HG02678 (cell line): ENCODE measurements around the gene NOL6.
"Not testable (repeated sequence)": the region's sequence is repeated elsewhere in the genome, so short reads cannot be mapped to it uniquely, and the experiment has no call there.

Experiments used
- ATAC-seq: cut with Tn5 transposase; IDR thresholded peaks from one replicate; pipeline ENCODE4 v1.9.1; 2021; ENCODE audit warnings: mild to moderate bottlenecking, moderate library complexity; ENCODE audit not compliant: unreplicated experiment

Gene NOL6

DNA sequence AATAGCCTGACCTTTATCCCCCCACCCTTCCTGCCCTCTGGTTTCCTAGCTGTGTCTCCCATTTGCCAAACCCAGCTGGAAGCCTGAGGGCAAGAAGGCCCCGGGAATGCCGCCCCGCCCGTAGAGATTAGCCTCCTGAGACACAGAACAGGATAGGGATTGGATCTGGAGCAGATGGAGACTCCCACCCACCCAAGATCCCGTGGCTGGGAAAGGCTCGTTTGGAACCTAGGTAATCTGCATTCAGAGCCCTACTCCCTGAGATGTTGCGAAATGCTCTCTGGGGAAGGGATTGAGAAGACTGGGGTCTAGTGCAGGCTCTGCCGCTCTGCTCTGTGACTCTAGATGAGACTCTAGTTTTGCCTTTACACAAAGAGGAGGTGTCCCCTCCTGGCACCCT lies 37.3 kb downstream of the NOL6 start:
- ATAC-seq = no peak

DNA sequence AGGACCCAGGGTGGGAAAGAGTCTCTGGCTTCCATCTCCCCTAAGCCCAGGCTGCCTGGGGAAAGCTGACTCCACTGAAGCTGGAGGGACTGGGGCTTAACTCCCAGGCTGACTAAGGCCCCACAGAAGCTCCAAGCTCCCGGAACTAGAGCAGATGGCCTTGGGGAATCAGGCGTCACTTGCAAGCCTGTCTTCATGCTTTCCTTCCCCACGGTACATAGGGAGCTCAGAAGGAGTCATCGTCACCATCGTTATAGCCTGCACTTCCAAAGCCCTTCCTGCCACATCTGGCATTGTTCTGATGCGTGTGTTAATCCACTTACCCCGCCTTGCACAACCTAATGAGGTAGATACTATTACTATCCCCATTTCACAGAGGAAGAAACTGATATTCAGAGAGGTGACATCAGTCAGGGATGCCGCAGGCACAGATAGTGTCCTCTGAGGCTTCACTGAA lies 37.9 kb downstream of the NOL6 start:
- no peak for ATAC-seq

DNA sequence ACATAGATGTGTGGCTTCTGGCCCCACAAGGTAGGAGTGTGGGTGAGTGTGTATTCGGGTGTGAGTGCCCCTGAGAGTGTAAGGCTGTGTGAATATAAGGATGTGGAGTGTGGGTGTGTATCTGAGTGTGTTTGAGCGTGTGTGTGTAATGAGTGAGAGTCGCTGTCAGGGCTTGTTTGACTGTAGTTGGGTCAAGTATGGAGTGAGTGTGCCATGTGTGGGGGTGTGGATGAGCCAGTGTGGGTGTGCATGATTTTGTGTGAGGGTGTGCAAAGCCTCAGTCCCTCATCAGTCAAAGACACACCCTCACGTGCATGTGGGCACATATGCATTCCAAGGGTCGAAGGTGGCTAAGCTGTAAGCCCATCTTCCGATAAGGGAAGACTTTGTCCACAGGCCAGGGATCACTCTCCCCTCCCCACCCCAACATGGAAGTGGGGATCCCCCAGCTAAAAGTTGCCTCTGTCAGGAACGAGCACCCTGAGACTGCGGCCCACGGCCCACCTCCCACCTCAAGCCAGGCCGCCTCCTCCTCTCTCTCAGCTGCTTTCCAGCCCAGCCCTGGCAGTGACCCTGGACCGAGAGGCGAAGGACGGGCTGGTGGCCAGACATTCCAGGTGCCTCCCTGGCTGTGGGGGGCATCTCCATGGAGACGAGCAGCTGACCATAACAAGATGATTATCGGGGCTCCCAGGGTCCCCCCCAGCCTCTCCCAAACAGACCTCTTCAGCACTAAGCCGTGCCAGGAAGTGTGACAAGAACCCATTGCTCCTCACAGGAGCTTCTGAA lies 39.2 kb downstream of the NOL6 start:
- ATAC-seq = no peak

DNA sequence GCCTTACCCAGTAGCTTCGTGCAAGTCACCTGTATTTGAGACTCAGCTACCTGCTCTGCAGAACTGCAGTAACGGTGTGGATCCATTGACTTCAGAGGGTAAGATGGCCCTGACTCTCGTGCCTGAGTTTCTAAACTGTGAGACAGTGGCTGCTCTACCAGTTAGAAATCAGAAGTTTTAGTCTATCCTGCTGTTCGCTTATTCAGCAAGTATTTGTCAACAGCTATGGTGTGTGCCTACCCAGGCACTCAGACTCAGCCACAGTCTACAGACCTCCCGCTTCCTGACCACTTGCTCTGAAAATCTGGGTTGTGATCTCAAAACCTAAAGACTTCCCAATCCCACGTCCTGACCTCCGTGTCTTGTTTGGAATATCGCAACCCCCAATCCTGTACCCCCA lies 39.9 kb downstream of the NOL6 start:
- ATAC-seq = no peak

DNA sequence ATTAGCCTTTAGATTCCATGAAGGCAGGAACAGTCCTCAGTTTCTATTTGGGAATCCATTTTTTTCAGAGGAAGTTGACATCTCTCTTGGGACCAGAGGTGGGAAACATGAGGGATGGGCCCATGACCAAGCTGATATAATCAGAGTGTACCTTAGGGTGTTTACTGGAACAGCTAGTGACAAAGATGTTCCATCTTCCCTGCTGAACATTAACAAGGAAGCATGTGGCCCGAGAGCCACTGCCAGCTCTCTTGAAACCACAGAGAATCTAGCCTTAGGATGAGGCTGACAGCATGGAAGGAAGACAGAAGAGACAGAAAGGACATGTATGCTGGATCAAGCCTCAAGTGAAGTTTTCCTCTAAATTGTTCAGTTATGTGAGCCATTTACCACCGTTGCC lies 42.3 kb downstream of the NOL6 start:
- ATAC-seq = no peak

DNA sequence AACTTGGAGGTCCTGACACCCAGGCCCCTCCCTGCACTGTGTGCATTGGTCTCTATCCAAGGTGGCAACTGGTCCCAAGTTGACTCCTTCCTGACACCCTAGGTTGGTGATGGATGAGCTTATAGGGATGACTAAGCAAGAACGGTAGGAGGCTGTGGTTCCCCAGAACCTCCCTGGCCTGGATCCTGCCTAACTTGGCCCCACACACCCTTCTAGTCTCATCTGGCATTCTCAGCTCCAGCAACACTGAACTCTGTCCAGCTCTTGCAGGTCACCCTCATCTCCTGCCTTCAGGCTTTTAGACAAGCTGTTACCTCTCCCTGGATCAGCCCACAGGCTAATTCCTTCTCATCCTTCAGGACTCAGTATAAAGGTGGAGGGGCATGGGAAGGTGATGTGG lies 42.8 kb downstream of the NOL6 start:
- no peak for ATAC-seq

DNA sequence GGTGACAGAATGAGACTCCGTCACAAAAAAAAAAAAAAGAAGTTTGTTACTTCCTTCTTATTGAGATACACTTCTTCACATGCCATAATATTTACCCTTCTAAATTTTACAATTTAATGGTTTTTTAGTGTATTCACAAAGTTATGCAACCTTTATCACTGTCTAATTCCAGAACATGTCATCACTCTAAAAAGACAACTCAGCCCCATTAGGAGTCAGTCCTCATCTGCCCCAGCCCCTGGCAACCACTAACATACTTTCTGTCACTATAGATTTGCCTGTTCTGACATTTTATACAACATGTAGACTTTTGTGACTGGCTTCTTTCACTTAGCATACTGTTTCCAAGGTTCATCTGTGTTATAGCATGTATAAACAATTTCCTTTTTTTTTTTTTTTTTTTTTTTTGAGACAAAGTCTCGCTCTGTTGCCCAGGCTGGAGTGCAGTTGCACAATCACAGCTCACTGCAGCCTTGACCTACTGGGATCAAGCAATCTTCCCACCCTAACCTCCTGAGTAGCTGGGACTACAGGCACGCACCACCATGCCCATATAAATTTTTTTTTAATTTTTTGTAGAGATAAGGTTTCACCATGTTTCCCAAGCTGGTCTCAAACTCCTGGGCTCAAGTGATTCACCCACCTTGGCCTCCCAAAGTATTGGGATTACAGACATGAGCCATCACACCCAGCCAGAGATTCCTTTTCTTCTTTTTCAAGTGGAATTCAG lies 44.3 kb downstream of the NOL6 start:
- no peak for ATAC-seq

DNA sequence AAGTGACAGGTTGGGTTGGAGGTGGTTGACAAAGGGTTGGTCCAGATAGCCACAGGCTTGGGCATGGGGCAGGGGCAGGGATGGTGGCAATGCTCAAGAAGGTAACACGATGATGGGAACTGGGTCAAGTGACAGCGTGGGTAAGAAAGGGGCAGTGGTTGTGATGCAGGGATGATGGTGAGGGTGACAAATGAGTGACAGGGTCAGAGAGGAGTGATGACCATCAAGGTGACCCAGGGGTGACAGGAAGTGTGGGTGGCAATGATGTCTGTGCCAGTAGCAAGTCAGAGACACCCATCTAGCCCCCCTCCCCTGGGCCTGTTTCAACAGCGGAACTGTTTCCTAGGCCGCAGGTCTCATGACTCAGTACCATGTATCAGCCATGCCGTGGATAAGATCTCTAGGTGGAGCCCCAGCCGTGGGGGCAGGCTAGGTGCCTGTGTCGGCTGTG lies 46.9 kb downstream of the NOL6 start:
- ATAC-seq = no peak

DNA sequence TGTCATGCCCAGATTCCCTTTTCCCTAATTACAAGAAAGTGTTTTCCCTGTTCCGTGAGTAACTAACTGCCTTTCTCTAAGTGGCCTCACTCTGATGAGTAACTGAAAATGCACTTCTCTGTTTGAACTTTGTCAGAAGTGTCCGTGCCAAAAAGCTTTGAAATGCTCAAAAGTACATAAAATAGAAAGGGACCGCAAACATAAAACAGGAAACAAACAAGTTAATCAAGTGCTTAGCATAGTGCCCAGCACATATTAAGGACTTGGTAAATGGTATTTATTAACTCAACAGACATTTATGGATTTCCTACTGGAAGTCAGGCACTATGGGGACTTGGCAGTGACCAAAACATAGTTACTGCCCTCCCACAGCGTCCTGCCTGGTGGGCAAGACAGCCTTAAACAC lies 48.6 kb downstream of the NOL6 start:
- no peak for ATAC-seq

DNA sequence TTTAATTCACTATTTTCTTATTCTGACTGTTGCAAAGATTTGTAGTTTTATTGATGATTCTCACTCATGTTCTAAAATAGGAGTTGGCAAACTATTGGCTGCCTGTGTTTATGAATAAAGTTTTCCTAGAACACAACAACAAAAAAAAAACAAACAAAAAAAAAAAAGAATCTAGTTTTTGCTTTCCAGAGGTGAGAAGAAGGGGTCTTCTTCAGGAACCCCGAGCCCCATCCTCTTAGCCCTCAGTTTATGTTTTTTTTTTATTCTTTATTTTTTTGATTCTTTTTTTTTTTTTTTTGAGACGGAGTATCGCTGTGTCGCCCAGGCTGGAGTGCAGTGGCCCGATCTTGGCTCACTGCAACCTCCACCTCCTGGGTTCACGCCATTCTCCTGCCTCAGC lies 49.2 kb downstream of the NOL6 start:
- not testable (repeated sequence) for ATAC-seq

DNA sequence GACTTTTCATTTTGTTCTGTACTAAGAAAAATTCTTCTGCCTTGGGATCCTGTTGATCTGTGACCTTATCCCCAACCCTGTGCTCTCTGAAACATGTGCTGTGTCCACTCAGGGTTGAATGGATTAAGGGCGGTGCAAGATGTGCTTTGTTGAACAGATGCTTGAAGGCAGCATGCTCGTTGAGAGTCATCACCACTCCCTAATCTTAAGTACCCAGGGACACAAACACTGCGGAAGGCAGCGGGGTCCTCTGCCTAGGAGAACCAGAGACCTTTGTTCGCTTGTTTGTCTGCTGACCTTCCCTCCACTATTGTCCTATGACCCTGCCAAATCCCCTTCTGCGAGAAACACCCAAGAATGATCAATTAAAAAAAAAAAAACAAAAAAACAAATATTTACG lies 49.7 kb downstream of the NOL6 start:
- not testable (repeated sequence) for ATAC-seq

DNA sequence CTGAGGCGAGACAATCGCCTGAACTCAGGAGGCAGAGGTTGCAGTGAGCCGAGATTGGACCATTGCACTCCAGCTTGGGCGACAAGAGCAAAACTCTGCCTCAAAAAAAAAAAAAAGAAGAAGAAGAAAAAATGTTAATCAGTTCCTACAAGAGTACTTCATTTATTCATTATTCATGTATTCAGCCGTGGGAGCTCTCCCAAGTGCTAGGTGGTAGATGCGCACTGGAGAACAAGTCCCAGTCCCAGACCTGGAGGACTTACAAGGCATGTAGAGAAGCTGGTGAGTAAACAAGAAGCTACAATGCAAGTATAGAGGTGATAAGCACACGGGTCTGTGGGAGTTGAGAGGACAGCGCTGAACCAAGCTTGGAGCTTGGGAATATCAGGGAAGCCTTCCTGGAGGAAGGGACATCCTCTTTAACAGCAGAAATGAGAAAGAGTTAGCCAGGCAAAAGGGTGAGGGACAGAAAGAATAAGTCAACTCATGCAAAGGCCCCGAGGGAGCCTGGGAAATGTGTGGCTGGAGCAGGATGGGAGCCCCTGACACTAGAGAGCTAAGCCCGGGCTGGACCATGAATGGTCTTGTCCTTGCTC lies 53.9 kb downstream of the NOL6 start:
- no peak for ATAC-seq

DNA sequence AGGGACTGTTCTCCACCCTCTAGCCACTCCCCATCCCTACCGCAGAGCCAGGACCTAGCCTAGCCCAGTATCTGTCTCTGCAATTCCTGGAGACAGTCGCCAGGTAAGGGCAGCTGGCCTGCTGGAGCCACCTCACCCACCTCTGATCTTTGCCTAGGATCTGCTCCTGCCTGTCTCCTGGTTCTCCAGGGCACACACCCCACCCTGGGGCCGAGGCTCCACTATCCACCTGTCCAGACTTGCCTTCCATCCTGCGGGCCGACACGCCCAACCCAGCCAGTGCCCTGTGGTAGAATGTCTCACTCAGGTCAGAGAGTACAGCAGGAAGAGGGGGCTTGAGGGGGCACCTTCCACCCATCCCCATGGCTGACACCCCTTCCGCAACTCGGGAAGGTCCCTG lies 55.6 kb downstream of the NOL6 start:
- no peak for ATAC-seq

DNA sequence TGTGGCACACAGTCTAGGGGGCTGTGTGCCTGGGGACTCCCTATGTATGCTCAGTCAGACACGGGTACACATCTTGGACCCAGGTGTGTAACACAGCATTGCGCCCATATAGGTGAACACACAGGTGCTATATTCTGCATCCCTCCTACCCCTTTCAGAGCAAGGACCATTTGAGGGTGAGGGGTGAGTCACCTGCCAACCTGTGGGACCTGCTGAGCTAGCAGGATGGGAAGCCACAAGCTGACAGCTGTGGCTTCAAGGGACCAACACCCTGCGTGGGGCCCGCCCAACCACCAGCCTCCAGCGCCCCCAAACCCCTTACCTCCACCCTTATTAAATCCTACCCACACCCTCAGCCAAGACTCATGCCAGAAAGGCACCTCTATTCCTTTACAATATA lies 56.7 kb downstream of the NOL6 start:
- no peak for ATAC-seq

DNA sequence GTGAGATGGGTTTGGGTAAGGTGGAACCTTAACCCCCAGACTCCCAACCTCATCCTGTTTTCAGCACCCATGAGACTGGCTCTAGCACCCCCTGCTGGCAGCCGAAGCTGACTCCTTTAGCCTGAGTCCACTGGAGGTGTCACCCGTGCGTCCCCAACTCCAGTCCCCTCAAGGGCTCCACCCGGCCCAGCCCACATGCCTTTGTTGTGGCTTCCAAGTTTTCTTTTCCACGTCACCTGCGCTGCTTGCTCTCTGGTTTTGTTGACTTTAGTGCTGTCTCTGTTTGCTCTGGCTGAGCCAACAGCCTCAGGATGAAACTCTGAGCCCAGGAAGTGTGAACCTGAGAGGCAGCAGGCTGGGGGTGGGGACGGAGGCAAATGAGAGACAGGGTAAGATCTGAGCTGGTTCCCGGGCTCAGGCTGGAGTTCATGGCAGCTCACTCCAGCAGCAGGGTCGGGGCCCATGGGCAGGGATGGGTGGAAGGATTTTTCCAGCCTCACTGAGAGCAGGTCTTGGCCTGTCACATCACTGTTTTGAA lies 58.2 kb downstream of the NOL6 start:
- peak; percentile 67 for ATAC-seq

DNA sequence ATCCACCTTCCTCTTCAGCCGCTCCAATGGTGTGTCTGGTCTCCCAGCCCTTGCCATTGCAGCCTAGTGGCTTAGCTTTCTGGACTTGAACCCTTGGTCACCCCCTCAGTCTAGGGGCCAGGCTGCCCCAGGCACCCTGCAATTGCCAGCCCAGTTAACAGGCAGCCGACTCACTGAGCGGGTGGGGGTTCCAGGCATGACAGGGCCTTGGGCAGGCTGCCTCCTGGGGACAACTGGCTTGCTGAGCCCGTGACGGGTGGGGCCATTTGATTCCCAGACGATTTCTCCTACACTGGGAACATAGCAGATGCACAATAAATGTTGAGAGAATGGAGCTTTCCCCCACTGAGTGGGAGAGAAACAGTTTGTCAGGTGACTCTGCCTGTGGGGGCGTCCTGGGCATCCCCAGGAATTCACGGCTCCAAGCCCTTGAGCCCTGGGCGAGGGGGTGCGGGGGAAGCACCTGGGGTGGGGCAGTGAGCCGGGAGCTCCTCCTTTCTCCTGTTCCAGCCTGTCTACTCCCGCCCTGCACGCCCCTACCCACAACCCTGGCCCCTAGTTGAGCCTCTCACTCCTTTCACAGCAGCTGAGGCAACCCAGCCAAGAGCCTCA lies 58.7 kb downstream of the NOL6 start:
- ATAC-seq = no peak

DNA sequence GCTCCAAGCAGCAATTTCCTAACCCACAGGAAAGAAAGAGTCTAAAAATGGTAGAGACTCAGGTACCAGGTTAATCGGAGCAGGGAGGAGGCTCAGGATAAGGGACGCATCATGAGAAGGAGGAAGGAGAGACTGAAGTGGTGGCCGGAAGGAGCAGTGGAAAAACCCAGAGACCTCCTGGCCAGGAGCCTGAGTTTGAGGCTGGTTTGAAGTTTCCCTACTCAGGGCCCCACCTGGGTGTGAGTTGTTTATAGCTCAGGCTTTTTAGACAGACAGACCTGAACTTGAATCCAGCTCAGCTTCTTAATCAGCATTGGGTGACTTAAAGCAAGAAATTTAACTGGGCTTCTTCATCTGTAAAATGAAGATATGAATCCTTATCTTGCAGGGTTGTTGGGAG lies 59.5 kb downstream of the NOL6 start:
- no peak for ATAC-seq
